Mononuclear cell (primary cell): Measurements from ENCODE around the gene MAP4K3. TPM values are rescaled to one million over a fixed set of nuclear protein-coding genes. Genes with fewer than 3 reads are reported as not detected.

ENCODE experiments used
- H3K27me3 ChIP-seq: 2 replicates; pipeline ENCODE4 v1.6.0; 2011; ENCODE audit warnings: low read length, control low read depth; ENCODE audit not compliant: insufficient read depth
- H3K4me1 ChIP-seq: 2 replicates; pipeline ENCODE4 v1.5.1; 2011; ENCODE audit warnings: mild to moderate bottlenecking, low read length, control low read depth; ENCODE audit not compliant: insufficient read depth
- H3K4me3 ChIP-seq: 2 replicates; pipeline ENCODE4 v1.5.1; 2011; ENCODE audit warnings: mild to moderate bottlenecking, low read length, moderate library complexity
- H3K9me3 ChIP-seq: 2 replicates; pipeline ENCODE4 v1.5.1; 2011; ENCODE audit warnings: low read depth, mild to moderate bottlenecking, control low read depth, low read length
- total RNA-seq: library from RNA; depleted of rRNA; stranded (reverse); fragments of >200 nt; gene quantifications from one replicate; pipeline ENCODE4 v1.2.3, GENCODE V29; 2012

The MAP4K3 gene
- total RNA-seq, 1 donor: 36.8 TPM

- Histone ChIP-seq H3K27me3 (no peaks in the 10 kb centered on the region), H3K4me1 (peaks cover 16% of the 10 kb centered on the region), H3K4me3 (no peak overlapping the region), H3K9me3 (no peaks in the 10 kb centered on the region)
Observed at GRCh38 chr2:39431592-39432316, 5.3 kb downstream of the MAP4K3 start.

GRCh38 chr2:39429746-39430145, 7.3 kb downstream of the MAP4K3 start:
- no peaks in the 10 kb centered on the region for H3K27me3 ChIP-seq
- no peak overlapping the region for H3K4me3 ChIP-seq
- H3K9me3 ChIP-seq: no peaks in the 10 kb centered on the region
- no peaks in the 10 kb centered on the region for H3K4me1 ChIP-seq

- Histone ChIP-seq H3K4me1 (no peaks in the 10 kb centered on the region), H3K4me3 (no peak overlapping the region), H3K9me3 (no peaks in the 10 kb centered on the region), H3K27me3 (no peaks in the 10 kb centered on the region)
Observed at GRCh38 chr2:39424951-39425350, 12.1 kb downstream of the MAP4K3 start.

- Histone ChIP-seq H3K27me3 (no peaks in the 10 kb centered on the region), H3K4me1 (no peaks in the 10 kb centered on the region), H3K4me3 (no peak overlapping the region), H3K9me3 (no peaks in the 10 kb centered on the region)
Observed at GRCh38 chr2:39422700-39423099, 14.4 kb downstream of the MAP4K3 start.

GRCh38 chr2:39421354-39421753, 15.7 kb downstream of the MAP4K3 start:
- Histone ChIP-seq H3K27me3 (no peaks in the 10 kb centered on the region), H3K4me3 (no peak overlapping the region), H3K9me3 (no peaks in the 10 kb centered on the region), H3K4me1 (no peaks in the 10 kb centered on the region)

- H3K4me3 ChIP-seq: no peak overlapping the region
- no peaks in the 10 kb centered on the region for H3K27me3 ChIP-seq
- H3K4me1 ChIP-seq: no peaks in the 10 kb centered on the region
- no peaks in the 10 kb centered on the region for H3K9me3 ChIP-seq
Observed at GRCh38 chr2:39419282-39420223, 17.5 kb downstream of the MAP4K3 start.

- Histone ChIP-seq H3K27me3 (no peaks in the 10 kb centered on the region), H3K4me1 (no peaks in the 10 kb centered on the region), H3K9me3 (no peaks in the 10 kb centered on the region)
Observed at GRCh38 chr2:39418491-39418890, 18.6 kb downstream of the MAP4K3 start.

GRCh38 chr2:39416140-39416539, 20.9 kb downstream of the MAP4K3 start:
- H3K4me3 ChIP-seq: no peak overlapping the region
- no peaks in the 10 kb centered on the region for H3K9me3 ChIP-seq
- H3K27me3 ChIP-seq: no peaks in the 10 kb centered on the region

More at GRCh38 chr2:39418491-39418890, 18.6 kb downstream of the MAP4K3 start:
- no peak overlapping the region for H3K4me3 ChIP-seq

GRCh38 chr2:39413063-39413737, 23.9 kb downstream of the MAP4K3 start:
- no peaks in the 10 kb centered on the region for H3K27me3 ChIP-seq
- H3K4me1 ChIP-seq: peaks cover 12% of the 10 kb centered on the region
- no peak overlapping the region for H3K4me3 ChIP-seq
- H3K9me3 ChIP-seq: no peaks in the 10 kb centered on the region

More at GRCh38 chr2:39416140-39416539, 20.9 kb downstream of the MAP4K3 start:
- no peaks in the 10 kb centered on the region for H3K4me1 ChIP-seq

GRCh38 chr2:39411181-39411944, 25.7 kb downstream of the MAP4K3 start:
- Histone ChIP-seq H3K9me3 (no peaks in the 10 kb centered on the region), H3K4me3 (no peak overlapping the region), H3K4me1 (peaks cover 20% of the 10 kb centered on the region), H3K27me3 (no peaks in the 10 kb centered on the region)

GRCh38 chr2:39409697-39410389, 27.2 kb downstream of the MAP4K3 start:
- peaks cover 20% of the 10 kb centered on the region for H3K4me1 ChIP-seq
- no peaks in the 10 kb centered on the region for H3K27me3 ChIP-seq
- H3K4me3 ChIP-seq: no peak overlapping the region
- no peaks in the 10 kb centered on the region for H3K9me3 ChIP-seq

- no peaks in the 10 kb centered on the region for H3K27me3 ChIP-seq
- H3K4me3 ChIP-seq: no peak overlapping the region
- H3K9me3 ChIP-seq: no peaks in the 10 kb centered on the region
- peaks cover 21% of the 10 kb centered on the region for H3K4me1 ChIP-seq
Observed at GRCh38 chr2:39408351-39409136, 28.5 kb downstream of the MAP4K3 start.

GRCh38 chr2:39407516-39408296, 29.4 kb downstream of the MAP4K3 start:
- Histone ChIP-seq H3K4me1 (peaks cover 27% of the 10 kb centered on the region), H3K9me3 (no peaks in the 10 kb centered on the region), H3K27me3 (no peaks in the 10 kb centered on the region)

More at GRCh38 chr2:39407516-39408296, 29.4 kb downstream of the MAP4K3 start:
- no peak overlapping the region for H3K4me3 ChIP-seq
